IMR-90 (cell line): ENCODE results near the gene EXOC4. TPM values are rescaled to one million over a fixed set of nuclear protein-coding genes. Genes with fewer than 3 reads are reported as not detected.

Experiments used
- ATAC-seq: fragments of 200-7000 bp; cut with Tn5 transposase; 2 replicates; pipeline ENCODE4 v1.9.1; 2020; ENCODE audit warnings: low read depth, mild to moderate bottlenecking, moderate library complexity
- BruUV-seq: library from RNA; stranded (reverse); fragments of 400-500 nt; replicated peaks from 2 replicates; lab custom pipeline; 2021; lab: Mats Ljungman, UMichigan
- CTCF ChIA-PET: fragments of 300-600 bp; formaldehyde crosslinking; extraction: SDS; loops from one replicate; lab custom pipeline; 2021; ENCODE audit warnings: antibody characterized with exemption; lab: Yijun Ruan, JAX
- POLR2A ChIA-PET: fragments of 300-600 bp; sonication (Branson Sonifier 250); formaldehyde crosslinking; loops from one replicate; lab custom pipeline; 2022; ENCODE audit warnings: antibody characterized with exemption; ENCODE audit not compliant: unreplicated experiment; lab: Charles Lee
- DNase-seq: peaks from one replicate; pipeline ENCODE4 v3.0.0; 2013
- H2AFZ ChIP-seq: replicated peaks from 2 replicates; pipeline ENCODE3; 2013; ENCODE audit warnings: low read length, mild to moderate bottlenecking; ENCODE audit not compliant: poor library complexity
- H2AK5ac ChIP-seq: 2 replicates; pipeline ENCODE4 v1.6.1; 2013; ENCODE audit warnings: low read depth, low read length, inconsistent platforms
- H2AK9ac ChIP-seq: replicated peaks from 2 replicates; pipeline ENCODE3; 2013; ENCODE audit warnings: mild to moderate bottlenecking, low read depth, low read length, moderate library complexity; ENCODE audit not compliant: poor library complexity
- H2BK120ac ChIP-seq: 2 replicates; pipeline ENCODE4 v1.6.1; 2013; ENCODE audit warnings: low read depth, low read length, inconsistent platforms
- H2BK15ac ChIP-seq: 3 replicates; pipeline ENCODE4 v1.6.1; 2013; ENCODE audit warnings: low read depth, low read length, inconsistent platforms
- H2BK20ac ChIP-seq: 2 replicates; pipeline ENCODE4 v1.6.1; 2013; ENCODE audit warnings: low read depth, mild to moderate bottlenecking, inconsistent platforms, low read length, moderate library complexity
- H2BK5ac ChIP-seq: 2 replicates; pipeline ENCODE4 v1.6.1; 2013; ENCODE audit warnings: mild to moderate bottlenecking, low read depth, low read length, inconsistent platforms; ENCODE audit not compliant: poor library complexity, severe bottlenecking
- H3K14ac ChIP-seq: replicated peaks from 2 replicates; pipeline ENCODE4 v1.6.1; 2013; ENCODE audit warnings: low read depth, low read length, inconsistent platforms
- H3K18ac ChIP-seq: 2 replicates; pipeline ENCODE4 v1.6.1; 2013; ENCODE audit warnings: low read depth, low read length, control low read depth
- H3K23ac ChIP-seq: 2 replicates; pipeline ENCODE4 v1.6.1; 2013; ENCODE audit warnings: low read depth, low read length, inconsistent platforms
- H3K27ac ChIP-seq: 2 replicates; pipeline ENCODE4 v1.5.1; 2013; ENCODE audit warnings: mild to moderate bottlenecking, control low read depth, low read length; ENCODE audit not compliant: insufficient read depth
- H3K27me3 ChIP-seq: 2 replicates; pipeline ENCODE4 v1.6.1; 2013; ENCODE audit warnings: low read length; ENCODE audit not compliant: control insufficient read depth, insufficient read depth
- H3K36me3 ChIP-seq: 2 replicates; pipeline ENCODE4 v1.6.1; 2013; ENCODE audit warnings: low read length, mixed read lengths; ENCODE audit not compliant: control insufficient read depth, insufficient read depth
- H3K4ac ChIP-seq: 2 replicates; pipeline ENCODE4 v1.6.1; 2013; ENCODE audit warnings: low read depth, low read length, inconsistent platforms
- H3K4me1 ChIP-seq: 2 replicates; pipeline ENCODE4 v1.6.1; 2013; ENCODE audit warnings: low read length, mixed read lengths; ENCODE audit not compliant: control insufficient read depth, insufficient read depth
- H3K4me2 ChIP-seq: 2 replicates; pipeline ENCODE4 v1.6.1; 2013; ENCODE audit warnings: low read depth, mild to moderate bottlenecking, control low read depth, low read length, moderate library complexity
- H3K4me3 ChIP-seq: 2 replicates; pipeline ENCODE4 v1.5.1; 2013; ENCODE audit warnings: low read depth, mild to moderate bottlenecking, control low read depth, low read length, moderate library complexity; ENCODE audit not compliant: insufficient read depth
- H3K56ac ChIP-seq: 2 replicates; pipeline ENCODE4 v1.6.1; 2013; ENCODE audit warnings: low read length, inconsistent platforms; ENCODE audit not compliant: insufficient read depth; ENCODE audit errors: extremely low read depth
- H3K79me1 ChIP-seq, 2 experiments: 2 replicates each; pipeline ENCODE4 v1.6.1; 2013; ENCODE audit warnings: low read length in 2 of 2, inconsistent platforms in 1 of 2, low read depth in 1 of 2
- H3K9ac ChIP-seq: 2 replicates; pipeline ENCODE4 v1.6.1; 2013; ENCODE audit warnings: low read depth, low read length, control low read depth
- H3K9me1 ChIP-seq: 2 replicates; pipeline ENCODE4 v1.6.1; 2013; ENCODE audit warnings: low read length, inconsistent platforms; ENCODE audit not compliant: insufficient read depth
- H3K9me3 ChIP-seq: 2 replicates; pipeline ENCODE4 v1.6.1; 2013; ENCODE audit warnings: low read length; ENCODE audit not compliant: control insufficient read depth, insufficient read depth
- H4K20me1 ChIP-seq: 2 replicates; pipeline ENCODE4 v1.6.1; 2013; ENCODE audit warnings: low read length, inconsistent platforms; ENCODE audit not compliant: insufficient read depth
- H4K5ac ChIP-seq: 2 replicates; pipeline ENCODE4 v1.6.1; 2013; ENCODE audit warnings: mild to moderate bottlenecking, low read depth, low read length, control low read depth
- H4K8ac ChIP-seq, 2 experiments: 2 replicates each; pipeline ENCODE4 v1.6.1; 2013; ENCODE audit warnings: low read depth in 2 of 2, low read length in 2 of 2, control low read depth in 1 of 2, inconsistent platforms in 1 of 2
- H4K91ac ChIP-seq: 2 replicates; pipeline ENCODE4 v1.6.1; 2013; ENCODE audit warnings: low read depth, low read length, inconsistent platforms; ENCODE audit not compliant: insufficient read depth
- BHLHE40 ChIP-seq: fragments of 150-350 bp; IDR thresholded peaks from 2 replicates; pipeline ENCODE4 v1.6.1; 2016; ENCODE audit warnings: mild to moderate bottlenecking, low read depth, low read length
- CEBPB ChIP-seq: IDR thresholded peaks from 2 replicates; pipeline ENCODE4 v1.6.1; 2012; ENCODE audit warnings: low read depth, low read length, improper control_type of control experiment
- CHD1 ChIP-seq: IDR thresholded peaks from 2 replicates; pipeline ENCODE4 v1.6.1; 2012; ENCODE audit warnings: low read depth, low read length, improper control_type of control experiment
- CTCF ChIP-seq: conservative IDR thresholded peaks from 2 replicates; pipeline ENCODE4 v1.5.1; 2012; ENCODE audit warnings: mild to moderate bottlenecking, low read depth, low read length, improper control_type of control experiment
- ELK1 ChIP-seq: fragments of 150-350 bp; IDR thresholded peaks from 2 replicates; pipeline ENCODE4 v1.6.1; 2016; ENCODE audit warnings: low read depth, mild to moderate bottlenecking, low read length, moderate library complexity, borderline replicate concordance
- FOS ChIP-seq: fragments of 150-350 bp; IDR thresholded peaks from 2 replicates; pipeline ENCODE4 v1.6.1; 2016; ENCODE audit warnings: low read depth, low read length
- MAFK ChIP-seq: IDR thresholded peaks from 2 replicates; pipeline ENCODE4 v1.6.1; 2012; ENCODE audit warnings: low read depth, low read length, improper control_type of control experiment
- MAZ ChIP-seq: IDR thresholded peaks from 2 replicates; pipeline ENCODE4 v1.6.1; 2012; ENCODE audit warnings: low read depth, mild to moderate bottlenecking, low read length, improper control_type of control experiment, moderate library complexity, borderline replicate concordance
- MXI1 ChIP-seq: IDR thresholded peaks from 2 replicates; pipeline ENCODE4 v1.6.1; 2012; ENCODE audit warnings: low read depth, mild to moderate bottlenecking, low read length, moderate library complexity, borderline replicate concordance
- NFE2L2 ChIP-seq: fragments of 150-350 bp; IDR thresholded peaks from 2 replicates; pipeline ENCODE4 v1.6.1; 2016; ENCODE audit warnings: low read depth, mild to moderate bottlenecking, low read length
- POLR2A ChIP-seq: IDR thresholded peaks from 2 replicates; pipeline ENCODE4 v1.6.1; 2012; ENCODE audit warnings: mild to moderate bottlenecking, low read depth, low read length
- RAD21 ChIP-seq: IDR thresholded peaks from 2 replicates; pipeline ENCODE4 v1.6.1; 2012; ENCODE audit warnings: low read length, improper control_type of control experiment
- RCOR1 ChIP-seq: IDR thresholded peaks from 2 replicates; pipeline ENCODE4 v1.6.1; 2012; ENCODE audit warnings: mild to moderate bottlenecking, low read length, improper control_type of control experiment; ENCODE audit not compliant: insufficient replicate concordance
- RFX5 ChIP-seq: IDR thresholded peaks from 2 replicates; pipeline ENCODE4 v1.8.0; 2012; ENCODE audit warnings: low read depth, mild to moderate bottlenecking, low read length, moderate library complexity
- SMC3 ChIP-seq: fragments of 150-350 bp; IDR thresholded peaks from 2 replicates; pipeline ENCODE4 v1.6.1; 2016; ENCODE audit warnings: low read depth, mild to moderate bottlenecking, antibody characterized with exemption, low read length, moderate library complexity
- USF2 ChIP-seq: fragments of 150-350 bp; IDR thresholded peaks from 2 replicates; pipeline ENCODE4 v1.6.1; 2017; ENCODE audit warnings: mild to moderate bottlenecking, antibody characterized with exemption, low read length, low read depth
- WGBS, 2 experiments: methylation state at CpG; one replicate each; pipeline versions ENCODE4 v1.1.5 to v1.1.7; 2013; ENCODE audit warnings: missing lambda C conversion rate in 2 of 2; ENCODE audit not compliant: insufficient read length in 1 of 2; ENCODE audit errors: extremely low coverage in 2 of 2; 5-methylcytosine and 5-hydroxymethylcytosine counted together
- dilution Hi-C: fragments of 300-500 bp; cut with HindIII; formaldehyde crosslinking; loops from one replicate; pipeline ENCODE4 v1.14.3; 2018; ENCODE audit warnings: low sequenced_read_pairs; ENCODE audit not compliant: unreplicated experiment
- in situ Hi-C: fragments of 300-500 bp; cut with MboI; formaldehyde crosslinking; loops from 3 replicates; pipeline ENCODE4 v1.14.3; 2019; ENCODE audit warnings: low sequenced_read_pairs, inconsistent platforms, mixed read lengths
- intact Hi-C: fragments of 100-400 bp; cut with micrococcal nuclease; formaldehyde crosslinking; loops from 2 replicates; pipeline ENCODE4 v1.10.0; 2022
- polyA plus RNA-seq, 3 experiments: library from polyadenylated mRNA; depleted of rRNA; stranded (reverse); fragments of >200 nt; gene quantifications; 2 replicates each; pipeline ENCODE4 v1.2.3, GENCODE V29; 2012; ENCODE audit warnings: low replicate concordance in 1 of 3
- total RNA-seq: library from RNA; depleted of rRNA; stranded (reverse); fragments of >200 nt; gene quantifications from 2 replicates; pipeline ENCODE4 v1.2.3, GENCODE V29; 2012

EXOC4 gene
- total and polyA plus RNA-seq, 2 of the 4 experiments (the other 2 are of a cell fraction), result 25.4 to 94.6 TPM

GRCh38 chr7:133859871-133860450 is 607.1 kb downstream of the EXOC4 start:
- Histone ChIP-seq H3K9ac (no peak overlapping the region), H3K36me3 (no peaks in the 10 kb centered on the region), H3K9me1 (no peaks in the 10 kb centered on the region), H3K18ac (no peak overlapping the region; the same call in 1 of the 2 replicates), H2AK9ac (no peak overlapping the region), H3K4ac (no peak overlapping the region; the same call in 1 of the 2 replicates), H3K4me1 (no peaks in the 10 kb centered on the region; the same call in 1 of the 2 replicates), H2BK15ac (no peak overlapping the region), H3K4me3 (no peak overlapping the region), H2AFZ (no peak overlapping the region), H3K4me2 (no peak overlapping the region), H3K27me3 (no peaks in the 10 kb centered on the region), H4K20me1 (no peaks in the 10 kb centered on the region), H2BK120ac (no peak overlapping the region), H2BK20ac (no peak overlapping the region), H2BK5ac (no peak overlapping the region), H3K79me1 (no peaks in the 10 kb centered on the region; a peak in 1 of 4 replicates), H4K8ac (no peak overlapping the region), H4K91ac (no peak overlapping the region), H3K27ac (no peak overlapping the region), H3K23ac (no peak overlapping the region), H3K14ac (no peak overlapping the region), H3K9me3 (no peaks in the 10 kb centered on the region), H2AK5ac (no peak overlapping the region), H3K56ac (no peak overlapping the region), H4K5ac (no peak overlapping the region)
- CTCF ChIA-PET, result interaction anchor here (0.6 kb wide), 1 partner anchor 407 kb away, joined by 3 read pairs; no protein-coding TSS in a partner anchor
- WGBS, 2 experiments, result no CpG with 5 or more reads among the region's 6 CpGs
- DNase-seq (no peak), ATAC-seq (no peak)
- BruUV-seq, result no TSS peak
- in situ Hi-C loops (no loop called here), intact Hi-C loops (loop anchor here (10.0 kb wide), 2 partner anchors 295 to 605 kb away; partner anchors contain the start of gene EXOC4), dilution Hi-C loops (no loop called here)
- TF ChIP-seq MXI1 (no peak), CTCF (no peak), RCOR1 (no peak), CHD1 (no peak), MAZ (no peak), USF2 (no peak), POLR2A (no peak), BHLHE40 (no peak), NFE2L2 (no peak), RAD21 (no peak), ELK1 (no peak), CEBPB (no peak), SMC3 (no peak), RFX5 (no peak), FOS (no peak), MAFK (no peak)
- POLR2A ChIA-PET, result no interaction called here
